GM12872 (cell line): ENCODE data around the gene SNAP47.

ENCODE experiments used
- TF ChIP-seq, protein P1 (sequence below): IDR thresholded peaks from 3 replicates; pipeline ENCODE4 v1.5.1; 2011; ENCODE audit warnings: low read depth, mild to moderate bottlenecking, low read length, moderate library complexity; ENCODE audit not compliant: insufficient read depth

SNAP47 gene

DNA sequence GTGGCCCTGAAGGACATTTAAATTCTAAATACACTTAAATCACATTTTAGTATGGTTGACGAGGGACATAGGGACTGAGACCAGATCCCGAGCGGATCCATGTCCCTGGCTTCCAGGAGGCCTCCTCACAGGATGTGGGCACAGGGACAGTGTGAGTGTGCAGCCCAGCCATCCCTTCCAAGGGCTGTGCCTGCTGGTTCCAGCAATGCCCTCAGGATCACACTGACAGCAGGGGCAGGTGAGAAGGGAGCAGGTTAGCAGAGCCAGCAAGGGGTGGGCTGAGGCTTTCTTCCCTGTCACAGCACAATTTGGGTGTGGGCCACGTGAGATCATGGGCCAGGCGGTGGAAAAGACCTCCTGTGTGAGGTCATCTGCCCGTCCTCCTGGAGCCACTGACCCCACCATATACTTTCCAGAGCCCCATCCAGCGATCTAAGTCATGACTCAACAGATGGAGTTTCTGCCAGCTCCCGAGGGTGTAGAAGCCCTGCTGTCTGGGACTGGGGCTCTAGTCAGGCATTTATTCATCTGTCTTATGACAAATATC lies 43.2 kb downstream of the SNAP47 start:
- TF ChIP-seq, protein P1, sequence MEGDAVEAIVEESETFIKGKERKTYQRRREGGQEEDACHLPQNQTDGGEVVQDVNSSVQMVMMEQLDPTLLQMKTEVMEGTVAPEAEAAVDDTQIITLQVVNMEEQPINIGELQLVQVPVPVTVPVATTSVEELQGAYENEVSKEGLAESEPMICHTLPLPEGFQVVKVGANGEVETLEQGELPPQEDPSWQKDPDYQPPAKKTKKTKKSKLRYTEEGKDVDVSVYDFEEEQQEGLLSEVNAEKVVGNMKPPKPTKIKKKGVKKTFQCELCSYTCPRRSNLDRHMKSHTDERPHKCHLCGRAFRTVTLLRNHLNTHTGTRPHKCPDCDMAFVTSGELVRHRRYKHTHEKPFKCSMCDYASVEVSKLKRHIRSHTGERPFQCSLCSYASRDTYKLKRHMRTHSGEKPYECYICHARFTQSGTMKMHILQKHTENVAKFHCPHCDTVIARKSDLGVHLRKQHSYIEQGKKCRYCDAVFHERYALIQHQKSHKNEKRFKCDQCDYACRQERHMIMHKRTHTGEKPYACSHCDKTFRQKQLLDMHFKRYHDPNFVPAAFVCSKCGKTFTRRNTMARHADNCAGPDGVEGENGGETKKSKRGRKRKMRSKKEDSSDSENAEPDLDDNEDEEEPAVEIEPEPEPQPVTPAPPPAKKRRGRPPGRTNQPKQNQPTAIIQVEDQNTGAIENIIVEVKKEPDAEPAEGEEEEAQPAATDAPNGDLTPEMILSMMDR, result no peak

DNA sequence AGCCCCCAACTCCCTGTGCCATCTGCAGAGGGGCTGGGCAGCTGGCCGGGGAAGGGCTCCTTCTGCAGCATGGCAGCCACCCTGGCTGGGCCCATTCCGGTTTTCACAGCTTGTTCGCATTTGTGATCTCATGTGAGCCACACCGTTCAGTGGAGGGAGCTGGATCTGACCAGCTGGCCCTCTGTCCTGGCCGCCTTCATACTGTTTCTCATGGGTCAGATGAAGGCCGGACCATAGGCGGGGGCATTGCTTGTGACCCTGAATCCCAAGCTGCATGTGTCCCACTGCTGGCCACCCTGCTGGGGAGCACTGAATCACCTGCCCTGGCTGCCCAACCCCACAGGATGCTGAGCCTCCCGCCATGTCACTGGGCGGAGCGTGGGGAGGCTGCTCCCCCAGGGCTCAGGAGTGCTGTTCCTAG lies 43.8 kb downstream of the SNAP47 start:
- TF ChIP-seq, protein P1, result no peak

DNA sequence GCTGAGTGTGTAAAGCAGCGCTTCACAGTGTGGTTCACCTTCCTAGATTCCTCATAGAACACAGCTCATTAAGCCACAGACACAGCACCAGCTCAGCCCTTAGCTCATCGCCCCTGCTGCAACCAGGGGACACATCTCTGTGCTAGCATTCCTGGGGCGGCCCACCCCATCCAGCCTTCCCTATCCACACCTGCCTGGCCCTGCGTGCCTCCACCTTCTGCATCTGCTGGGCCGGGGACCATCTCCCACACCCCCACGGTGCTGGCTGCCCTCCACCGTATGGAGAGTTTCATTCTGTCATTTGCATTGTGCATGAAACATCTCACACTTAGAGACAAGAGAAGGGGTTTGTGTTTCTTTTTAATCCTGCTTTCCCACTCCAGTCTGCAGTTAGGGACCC lies 44.5 kb downstream of the SNAP47 start:
- TF ChIP-seq, protein P1, result no peak

DNA sequence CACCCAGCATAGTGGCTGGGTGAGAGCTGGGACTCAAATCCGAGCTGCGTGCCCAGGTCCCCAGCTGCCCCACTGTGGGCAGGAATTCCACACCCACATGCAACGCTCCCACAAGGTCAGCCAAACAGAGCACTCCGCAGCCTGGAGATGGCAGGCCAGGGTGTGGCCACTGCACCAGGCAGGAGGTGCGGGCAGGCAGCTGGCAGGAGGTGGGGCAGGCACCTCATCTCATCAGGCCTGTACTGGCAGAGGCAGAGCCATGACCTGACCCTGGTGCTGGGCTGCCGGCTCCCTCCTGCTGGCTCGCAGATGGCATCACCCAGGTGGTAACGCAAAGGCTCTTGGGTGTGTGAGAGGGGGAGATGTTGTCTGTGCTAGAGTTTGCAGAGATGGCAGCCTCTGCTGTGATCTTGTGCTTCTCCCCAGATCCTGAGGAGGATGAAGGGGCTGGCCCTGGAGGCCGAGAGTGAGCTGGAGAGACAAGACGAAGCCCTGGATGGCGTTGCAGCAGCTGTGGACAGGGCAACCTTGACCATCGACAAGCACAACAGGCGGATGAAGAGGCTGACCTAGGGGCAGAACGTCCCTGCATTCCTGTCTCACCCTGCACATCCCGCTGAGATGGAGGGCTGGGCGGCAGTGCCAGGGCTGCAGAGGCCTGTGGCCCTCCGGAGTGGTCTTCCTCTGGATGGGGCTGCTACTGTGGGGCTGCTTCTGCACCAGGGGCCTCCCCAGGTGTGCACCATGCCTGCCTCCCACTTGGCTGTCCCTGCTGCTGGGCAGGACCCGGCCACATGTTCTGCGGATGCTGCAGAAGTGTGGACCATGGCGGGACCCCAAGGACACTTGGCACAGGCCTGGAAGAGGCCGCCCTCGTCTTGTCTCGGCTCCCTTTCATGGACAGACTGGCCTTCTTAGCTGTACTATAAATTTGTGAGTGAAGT lies 45.1 kb downstream of the SNAP47 start:
- TF ChIP-seq, protein P1, result no peak

DNA sequence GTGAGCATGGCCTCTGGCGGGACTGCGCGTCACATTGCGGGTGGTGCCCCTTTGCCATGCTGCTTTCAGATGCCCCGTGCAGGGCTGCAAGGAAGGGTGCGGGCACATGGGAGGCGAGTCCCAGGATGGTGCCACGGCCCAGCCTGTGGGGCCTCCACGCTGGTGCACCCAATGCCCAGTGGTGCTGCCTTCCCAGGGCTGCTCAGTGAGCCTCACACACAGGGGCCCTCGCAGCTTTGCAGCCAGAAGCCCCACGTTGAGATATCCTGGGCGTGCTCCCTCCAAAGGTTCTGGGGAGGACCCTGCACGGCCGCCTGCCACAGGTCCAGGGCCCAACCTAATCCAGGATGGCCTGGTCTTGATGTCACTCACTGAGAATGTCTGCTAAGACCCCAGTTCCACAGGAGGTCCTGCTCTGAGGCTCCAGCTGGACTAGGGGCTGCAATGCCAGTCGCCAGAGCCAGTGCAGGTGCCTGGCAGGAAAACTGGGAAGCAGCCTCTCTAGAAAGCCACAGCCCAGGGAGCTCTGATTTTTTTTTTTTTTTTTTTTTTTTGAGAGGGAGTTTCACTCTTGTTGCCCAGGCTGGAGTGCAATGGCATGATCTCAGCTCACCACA lies 46.2 kb downstream of the SNAP47 start:
- TF ChIP-seq, protein P1, result no peak

DNA sequence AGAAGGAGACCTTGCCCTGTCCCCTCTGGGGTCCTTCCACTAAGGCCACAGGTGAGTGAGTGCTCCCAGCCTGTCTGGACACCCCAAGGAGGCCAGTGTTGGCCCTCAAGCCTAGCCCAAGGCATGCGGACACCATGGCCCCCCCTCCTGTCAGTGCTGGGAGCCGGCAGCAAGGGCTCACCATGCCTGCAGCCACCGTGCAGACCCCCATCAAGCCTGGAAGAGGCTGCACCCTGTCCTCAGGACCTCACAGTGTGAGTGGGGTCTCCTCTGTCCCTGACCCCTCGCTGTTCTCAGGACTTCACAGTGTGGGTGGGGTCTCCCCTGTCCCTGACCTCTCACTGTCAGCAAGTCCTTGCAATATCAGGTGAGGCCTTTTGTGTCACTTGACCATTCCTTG lies 47.0 kb downstream of the SNAP47 start:
- TF ChIP-seq, protein P1, result no peak

DNA sequence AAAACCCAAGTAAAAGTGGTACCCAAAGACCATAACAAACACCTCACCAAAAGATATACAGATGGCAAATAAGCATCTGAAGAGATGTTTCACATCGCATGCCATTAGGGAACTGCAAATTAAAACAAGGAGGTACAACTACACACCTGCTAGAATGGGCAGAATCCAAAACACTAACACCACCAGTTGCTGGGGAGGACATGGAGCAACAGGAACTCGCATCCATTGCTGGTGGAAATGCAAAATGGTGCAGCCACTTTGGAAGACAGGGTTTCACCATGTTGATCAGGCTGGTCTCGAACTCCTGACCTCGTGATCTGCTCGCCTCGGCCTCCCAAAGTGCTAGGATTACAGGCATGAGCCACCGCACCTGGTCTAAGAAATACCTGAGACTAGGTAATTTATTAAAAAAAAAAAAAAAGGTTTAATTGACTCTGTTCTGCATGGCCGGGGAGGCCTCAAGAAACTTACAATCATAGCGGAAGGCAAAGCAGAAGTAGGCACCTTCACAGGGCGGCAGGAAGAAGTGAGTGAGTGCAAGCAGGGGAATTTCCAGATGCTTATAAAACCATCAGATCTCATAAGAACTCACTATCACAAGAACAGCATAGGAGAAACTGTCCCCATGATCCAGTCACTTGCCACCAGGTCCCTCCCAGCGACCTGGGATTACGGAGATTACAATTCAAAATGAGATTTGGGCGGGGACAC lies 50.0 kb downstream of the SNAP47 start:
- TF ChIP-seq, protein P1, result no peak
